Testis (tissue), 3 donors: ENCODE results near the gene ITPKB. TPM values are rescaled to one million over a fixed set of nuclear protein-coding genes. Genes with fewer than 3 reads are reported as not detected.
A peak's percentile ranks its signal among the peaks of the same experiment; 100 is the strongest.
"Not testable (repeated sequence)": the region's sequence is repeated elsewhere in the genome, so short reads cannot be mapped to it uniquely, and the experiment has no call there.

Experiments
- DNase-seq: peaks from one replicate; pipeline ENCODE4 v3.0.0-alpha.2; 2019
- H3K27ac ChIP-seq, 2 donors: fragments of 200-600 bp; sonication (generic); one replicate each; pipeline ENCODE4 v1.5.1; 2019
- H3K27me3 ChIP-seq: fragments of 200-600 bp; sonication (generic); one replicate; pipeline ENCODE4 v1.5.1; 2019
- H3K36me3 ChIP-seq: fragments of 200-600 bp; sonication (generic); one replicate; pipeline ENCODE4 v1.5.1; 2017; ENCODE audit warnings: low read depth; ENCODE audit errors: missing control alignments
- H3K4me1 ChIP-seq: fragments of 200-600 bp; sonication (generic); one replicate; pipeline ENCODE4 v1.5.1; 2019
- H3K4me3 ChIP-seq, 2 donors: fragments of 200-600 bp; sonication (generic); one replicate each; pipeline ENCODE4 v1.5.1; 2017 to 2019
- H3K9me3 ChIP-seq: fragments of 200-600 bp; sonication (generic); one replicate; pipeline ENCODE4 v1.5.1; 2017
- POLR2A ChIP-seq: fragments of 450-650 bp; IDR thresholded peaks from one replicate; pipeline ENCODE4 v1.6.1; 2017; ENCODE audit warnings: antibody characterized with exemption, mild to moderate bottlenecking, moderate library complexity
- WGBS, 2 donors: methylation state at CpG; one replicate each; pipeline ENCODE4 v1.1.5; 2018; 5-methylcytosine and 5-hydroxymethylcytosine counted together
- intact Hi-C: fragments of 100-400 bp; cut with DNase I; formaldehyde crosslinking; loops from one replicate; pipeline ENCODE4 v1.15.1; 2023; ENCODE audit warnings: low total_unique reads
- polyA plus RNA-seq: library from polyadenylated mRNA; stranded (reverse); fragments of 350-450 nt; fragmentation: Illumina TruSeq; extraction: RNeasy Lipid Tissue Mini Kit (QIAGEN cat#74804); gene quantifications from one replicate; pipeline ENCODE4 v1.2.3, GENCODE V29; 2014; ENCODE audit warnings: low read depth, low replicate concordance; ENCODE audit not compliant: insufficient read depth
- total RNA-seq, 2 donors: library from RNA; depleted of rRNA; stranded (reverse); fragments of >200 nt; gene quantifications; one replicate each; pipeline ENCODE4 v1.2.3, GENCODE V29; 2016
- TF ChIP-seq, protein P1 (sequence below), 3 experiments: fragments of 450-650 bp in 2 of 3; fragments of 200-600 bp in 1 of 3; sonication (generic) in 1 of 3; IDR thresholded peaks; one replicate each; pipeline ENCODE4 v1.5.1; 2016 to 2019; ENCODE audit warnings: antibody characterized with exemption in 3 of 3, mild to moderate bottlenecking in 2 of 3, moderate library complexity in 1 of 3

The ITPKB gene
- total and polyA plus RNA-seq, 3 donors from 2014 or later = 11.4 to 18.0 (median 13.5) TPM

DNA sequence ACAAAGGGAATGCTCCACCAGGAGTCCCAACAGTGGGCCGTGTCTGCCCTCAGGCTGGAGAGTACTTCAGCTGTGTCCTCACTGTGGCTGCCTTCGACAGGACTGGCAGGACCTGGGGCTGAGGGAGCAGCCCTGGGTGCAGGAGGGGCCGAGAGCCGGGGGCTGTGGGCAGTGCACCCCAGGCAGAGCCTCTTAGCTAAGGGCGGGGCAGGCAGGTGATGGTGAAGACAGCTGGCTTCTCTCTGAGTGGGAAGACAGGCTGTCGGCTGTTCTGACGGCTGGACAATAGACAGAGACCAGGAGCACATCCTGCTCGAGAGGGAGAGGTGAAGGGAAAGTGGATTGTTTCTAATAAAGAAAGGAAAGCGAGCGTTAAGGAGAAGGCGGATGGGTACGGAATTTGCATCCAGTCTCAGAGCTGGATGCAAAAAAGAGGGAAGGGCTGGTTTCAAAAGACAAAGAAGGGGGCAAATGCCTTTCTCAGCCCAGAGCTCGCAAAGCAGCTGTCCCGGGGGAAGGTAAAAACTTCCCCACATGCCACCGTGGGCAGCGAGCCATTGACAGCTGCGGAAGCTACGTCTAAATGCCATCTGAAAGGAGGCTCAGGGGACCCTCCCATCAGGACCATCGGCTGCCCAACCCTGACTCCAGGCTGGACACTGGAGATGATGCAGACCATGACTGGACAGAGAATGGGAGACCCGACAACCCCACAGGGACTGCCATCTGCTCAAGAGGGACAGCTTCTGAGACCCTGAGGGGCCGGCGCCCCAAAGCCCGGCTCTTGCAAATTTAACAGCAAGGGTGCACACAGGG, 98.6 kb downstream of the ITPKB start:
- 89% methylated on average over 21 to 23 of the region's 23 CpGs for WGBS, 2 donors
- intact Hi-C loops = loop anchor here (10.0 kb wide), 1 partner anchor 94 kb away; the partner anchor contains the start of gene ITPKB
- DNase-seq = no peak
- no peak for TF ChIP-seq POLR2A
- TF ChIP-seq, protein P1, sequence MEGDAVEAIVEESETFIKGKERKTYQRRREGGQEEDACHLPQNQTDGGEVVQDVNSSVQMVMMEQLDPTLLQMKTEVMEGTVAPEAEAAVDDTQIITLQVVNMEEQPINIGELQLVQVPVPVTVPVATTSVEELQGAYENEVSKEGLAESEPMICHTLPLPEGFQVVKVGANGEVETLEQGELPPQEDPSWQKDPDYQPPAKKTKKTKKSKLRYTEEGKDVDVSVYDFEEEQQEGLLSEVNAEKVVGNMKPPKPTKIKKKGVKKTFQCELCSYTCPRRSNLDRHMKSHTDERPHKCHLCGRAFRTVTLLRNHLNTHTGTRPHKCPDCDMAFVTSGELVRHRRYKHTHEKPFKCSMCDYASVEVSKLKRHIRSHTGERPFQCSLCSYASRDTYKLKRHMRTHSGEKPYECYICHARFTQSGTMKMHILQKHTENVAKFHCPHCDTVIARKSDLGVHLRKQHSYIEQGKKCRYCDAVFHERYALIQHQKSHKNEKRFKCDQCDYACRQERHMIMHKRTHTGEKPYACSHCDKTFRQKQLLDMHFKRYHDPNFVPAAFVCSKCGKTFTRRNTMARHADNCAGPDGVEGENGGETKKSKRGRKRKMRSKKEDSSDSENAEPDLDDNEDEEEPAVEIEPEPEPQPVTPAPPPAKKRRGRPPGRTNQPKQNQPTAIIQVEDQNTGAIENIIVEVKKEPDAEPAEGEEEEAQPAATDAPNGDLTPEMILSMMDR (IDR thresholded peaks at IDR 0.05) = no peak
- H3K9me3 ChIP-seq = no peaks in the 10 kb centered on the region
- H3K4me3 ChIP-seq = no peak overlapping the region
- no peak overlapping the region for H3K27ac ChIP-seq
- H3K27me3 ChIP-seq = no peaks in the 10 kb centered on the region
- peaks cover 20% of the 10 kb centered on the region for H3K4me1 ChIP-seq
- no peaks in the 10 kb centered on the region for H3K36me3 ChIP-seq

DNA sequence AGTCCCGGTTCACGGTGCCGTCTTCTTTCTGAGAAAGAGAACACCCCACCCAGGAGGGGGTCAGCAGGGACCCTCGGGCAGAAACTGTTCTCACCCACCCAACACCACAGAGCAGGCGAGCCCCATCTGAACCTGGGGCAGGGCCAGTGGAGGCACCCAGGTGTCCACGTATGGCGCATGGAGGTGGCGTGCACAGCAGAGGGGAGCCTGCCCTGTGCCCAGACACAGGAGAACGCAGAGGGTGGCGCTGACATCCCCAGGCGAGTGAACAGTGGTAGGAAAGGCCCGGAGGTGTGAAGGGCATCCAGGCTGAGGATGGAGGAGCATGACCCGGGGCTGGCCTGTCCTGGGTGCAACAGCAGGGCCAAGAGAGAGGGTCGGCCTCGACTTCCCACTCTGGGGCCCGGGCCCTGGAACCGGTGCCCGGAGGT, 99.4 kb downstream of the ITPKB start:
- Histone ChIP-seq H3K27ac (peak overlapping the region; percentile 29 to 63), H3K4me3 (no peak overlapping the region), H3K27me3 (no peaks in the 10 kb centered on the region), H3K9me3 (no peaks in the 10 kb centered on the region), H3K4me1 (peaks cover 20% of the 10 kb centered on the region), H3K36me3 (no peaks in the 10 kb centered on the region)
- intact Hi-C loops = loop anchor here (5.0 to 10.0 kb wide), 2 partner anchors 95 to 188 kb away; partner anchors contain the start of gene ITPKB
- TF ChIP-seq, protein P1 (IDR thresholded peaks at IDR 0.05) = no peak
- no peak for TF ChIP-seq POLR2A
- 93 to 97% methylated on average over 10 to 18 of the region's 18 CpGs for WGBS, 2 donors
- DNase-seq = no peak

DNA sequence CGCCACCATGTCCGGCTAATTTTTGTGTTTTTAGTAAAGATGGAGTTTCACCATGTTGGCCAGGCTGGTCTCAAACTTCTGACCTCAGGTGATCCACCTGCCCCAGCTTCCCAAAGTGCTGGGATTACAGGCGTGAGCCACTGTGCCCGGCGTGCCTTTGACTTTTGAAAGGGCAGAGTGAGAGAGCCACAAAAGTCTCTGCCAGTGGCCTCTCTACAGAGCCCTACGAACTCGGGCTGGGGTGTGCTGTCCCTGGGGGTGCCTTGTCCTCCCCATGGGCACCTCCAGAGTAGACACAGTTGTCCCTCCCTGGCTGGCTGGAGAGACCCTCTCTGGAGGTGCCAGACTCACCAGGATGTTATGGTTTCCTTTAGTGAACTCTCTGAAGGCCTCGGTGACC, 99.9 kb downstream of the ITPKB start:
- not testable (repeated sequence) for DNase-seq, H3K4me3 ChIP-seq, H3K36me3 ChIP-seq, H3K27me3 ChIP-seq, H3K9me3 ChIP-seq
- Histone ChIP-seq H3K27ac (peak overlapping the region; percentile 29 to 63), H3K4me1 (peaks cover 21% of the 10 kb centered on the region)
- 87 to 92% methylated on average over 7 to 8 of the region's 8 CpGs for WGBS, 2 donors
- intact Hi-C loops = loop anchor here (5.0 kb wide), 1 partner anchor 188 kb away; no protein-coding TSS in a partner anchor

DNA sequence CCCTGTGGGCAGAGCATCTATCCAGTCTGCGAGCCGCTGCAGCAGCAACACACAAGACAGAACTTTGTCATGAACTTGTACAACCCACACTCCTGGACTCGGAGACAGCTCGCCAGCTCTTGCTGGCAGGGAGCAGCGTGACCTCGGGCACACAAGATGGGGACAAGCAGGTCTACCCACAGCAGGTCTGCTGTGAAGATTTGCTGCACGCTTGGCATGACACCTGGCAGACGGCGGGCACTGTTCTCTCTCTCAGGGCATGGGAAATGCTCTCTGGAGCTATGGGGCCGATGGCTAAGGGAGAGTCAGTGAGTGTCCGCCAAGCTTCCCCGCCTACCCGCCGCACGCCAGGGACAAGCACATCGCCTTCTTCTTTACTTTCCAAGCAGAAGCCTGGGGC, 100.5 kb downstream of the ITPKB start:
- no peaks in the 10 kb centered on the region for H3K36me3 ChIP-seq
- intact Hi-C loops = loop anchor here (5.0 kb wide), 1 partner anchor 189 kb away; no protein-coding TSS in a partner anchor
- DNase-seq = peak; percentile 63
- 29 to 43% methylated on average over 9 to 15 of the region's 16 CpGs for WGBS, 2 donors
- peaks cover 27% of the 10 kb centered on the region for H3K4me1 ChIP-seq
- H3K27me3 ChIP-seq = no peaks in the 10 kb centered on the region
- TF ChIP-seq, protein P1 (IDR thresholded peaks at IDR 0.05) = no peak
- no peak for TF ChIP-seq POLR2A
- peak overlapping the region; percentile 75 to 85 for H3K27ac ChIP-seq
- H3K9me3 ChIP-seq = no peaks in the 10 kb centered on the region
- H3K4me3 ChIP-seq = no peak overlapping the region

DNA sequence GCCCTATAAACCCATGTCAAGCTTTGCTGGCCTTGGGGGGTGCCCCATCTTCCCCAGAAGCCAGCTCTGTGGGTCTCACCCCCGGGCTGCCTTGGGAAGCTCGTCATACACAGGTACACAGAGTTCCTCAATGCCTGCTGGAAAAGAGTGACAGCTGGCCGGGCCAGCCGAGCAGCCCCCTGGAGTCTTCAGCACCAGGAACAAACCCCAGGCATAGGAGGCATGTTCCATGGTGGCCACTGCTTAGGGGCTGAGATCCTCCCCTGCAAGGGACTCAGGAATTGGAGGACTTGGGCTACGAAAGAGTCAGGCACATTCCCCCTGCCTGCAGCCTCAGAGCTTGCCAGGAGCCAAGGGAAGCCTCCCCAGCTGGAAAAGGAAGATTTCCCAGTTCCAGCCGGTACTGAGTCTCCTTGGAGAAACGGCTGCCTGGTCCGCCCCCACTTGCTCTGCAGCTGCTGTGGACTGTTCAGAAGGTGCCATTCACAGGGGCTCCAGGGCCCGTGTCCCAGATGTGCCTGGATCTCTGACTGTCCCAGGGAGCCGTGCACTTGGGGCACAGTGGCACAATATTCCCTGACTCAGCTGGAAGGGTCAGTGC, 101.0 kb downstream of the ITPKB start:
- intact Hi-C loops = loop anchor here (5.0 kb wide), 1 partner anchor 189 kb away; no protein-coding TSS in a partner anchor
- Histone ChIP-seq H3K4me1 (peaks cover 32% of the 10 kb centered on the region), H3K4me3 (no peak overlapping the region), H3K9me3 (no peaks in the 10 kb centered on the region), H3K27me3 (no peaks in the 10 kb centered on the region), H3K36me3 (no peaks in the 10 kb centered on the region), H3K27ac (peak overlapping the region; percentile 75 to 85)
- peak; percentile 60 for DNase-seq
- 39 to 60% methylated on average over 1 to 9 of the region's 10 CpGs for WGBS, 2 donors
- TF ChIP-seq, protein P1 (IDR thresholded peaks at IDR 0.05) = peak in 1 of 3 experiments; percentile 4
- TF ChIP-seq POLR2A = no peak
